GM23338 (cell line): ENCODE results near the gene APOA1. TPM values are rescaled to one million over a fixed set of nuclear protein-coding genes. Genes with fewer than 3 reads are reported as not detected.

Experiments
- ATAC-seq: fragments of 200-7000 bp; cut with Tn5 transposase; 3 replicates; pipeline ENCODE4 v1.9.1; 2020
- DNase-seq: peaks from one replicate; pipeline ENCODE4 v3.0.0-alpha.2; 2015; ENCODE audit warnings: low spot score
- H2AFZ ChIP-seq: fragments of 200-600 bp; sonication (generic); 2 replicates; pipeline ENCODE4 v1.8.0; 2016; ENCODE audit warnings: antibody characterized with exemption, mild to moderate bottlenecking, moderate library complexity
- H3F3A ChIP-seq: fragments of 200-600 bp; sonication (generic); replicated peaks from 2 replicates; pipeline ENCODE4 v1.8.0; 2017; ENCODE audit warnings: antibody characterized with exemption, mixed run types, low read depth
- H3K27ac ChIP-seq: fragments of 200-600 bp; sonication (generic); 2 replicates; pipeline ENCODE4 v1.6.1; 2016; ENCODE audit warnings: low read depth
- H3K27me3 ChIP-seq: fragments of 200-600 bp; sonication (generic); 2 replicates; pipeline ENCODE4 v1.8.0; 2016; ENCODE audit warnings: mild to moderate bottlenecking, mixed run types, moderate library complexity; ENCODE audit not compliant: insufficient read depth
- H3K36me3 ChIP-seq: fragments of 200-600 bp; sonication (generic); 2 replicates; pipeline ENCODE4 v1.8.0; 2016; ENCODE audit warnings: mild to moderate bottlenecking; ENCODE audit not compliant: insufficient read depth
- H3K4me1 ChIP-seq: fragments of 200-600 bp; sonication (generic); 2 replicates; pipeline ENCODE4 v1.8.0; 2016; ENCODE audit warnings: mild to moderate bottlenecking, moderate library complexity; ENCODE audit not compliant: insufficient read depth
- H3K4me2 ChIP-seq: fragments of 200-600 bp; sonication (generic); 2 replicates; pipeline ENCODE4 v1.7.1; 2017; ENCODE audit warnings: mixed run types
- H3K4me3 ChIP-seq: fragments of 200-600 bp; sonication (generic); 2 replicates; pipeline ENCODE4 v1.6.1; 2016; ENCODE audit warnings: mixed run types
- H3K79me2 ChIP-seq: fragments of 200-600 bp; sonication (generic); replicated peaks from 2 replicates; pipeline ENCODE4 v1.8.0; 2017; ENCODE audit warnings: mild to moderate bottlenecking; ENCODE audit not compliant: insufficient read depth
- H3K9me2 ChIP-seq: fragments of 200-600 bp; sonication (generic); 2 replicates; pipeline ENCODE4 v1.8.0; 2017; ENCODE audit not compliant: insufficient read depth
- H4K20me1 ChIP-seq: fragments of 200-600 bp; sonication (generic); replicated peaks from 2 replicates; pipeline ENCODE4 v1.8.0; 2017; ENCODE audit warnings: mild to moderate bottlenecking; ENCODE audit not compliant: insufficient read depth
- H3K27ac Mint-ChIP-seq: 2 replicates; pipeline ENCODE4 v1.8.0; 2020; ENCODE audit warnings: inconsistent platforms, mild to moderate bottlenecking, moderate library complexity, mixed read lengths
- H3K27me3 Mint-ChIP-seq: 3 replicates; pipeline ENCODE4 v1.8.0; 2022; ENCODE audit warnings: low read depth, mild to moderate bottlenecking, moderate library complexity, mixed read lengths, inconsistent platforms; ENCODE audit not compliant: insufficient read depth, poor library complexity
- H3K36me3 Mint-ChIP-seq: 3 replicates; pipeline ENCODE4 v1.8.0; 2021; ENCODE audit warnings: low read depth, mild to moderate bottlenecking, inconsistent platforms, moderate library complexity, mixed read lengths
- H3K4me1 Mint-ChIP-seq: 3 replicates; pipeline ENCODE4 v1.8.0; 2020; ENCODE audit warnings: mild to moderate bottlenecking, inconsistent platforms, mixed read lengths
- H3K4me3 Mint-ChIP-seq: 3 replicates; pipeline ENCODE4 v1.8.0; 2021; ENCODE audit warnings: moderate library complexity, mild to moderate bottlenecking, inconsistent platforms, mixed read lengths
- H3K9me3 Mint-ChIP-seq: 3 replicates; pipeline ENCODE4 v1.8.0; 2020; ENCODE audit warnings: moderate library complexity, mild to moderate bottlenecking, inconsistent platforms, mixed read lengths
- CREB1 ChIP-seq: fragments of 250-450 bp; sonication (Bioruptor Pico); IDR thresholded peaks from 2 replicates; pipeline ENCODE4 v1.5.0; 2020; ENCODE audit warnings: low read depth, mild to moderate bottlenecking, moderate library complexity
- EZH2 ChIP-seq: fragments of 200-600 bp; sonication (generic); IDR thresholded peaks from one replicate; pipeline ENCODE4 v1.8.0; 2017; ENCODE audit warnings: antibody characterized with exemption, mild to moderate bottlenecking, low read depth; ENCODE audit not compliant: unreplicated experiment
- POLR2AphosphoS5 ChIP-seq: IDR thresholded peaks from 2 replicates; pipeline ENCODE4 v1.6.1; 2016; ENCODE audit warnings: antibody characterized with exemption, low read depth
- REST ChIP-seq: IDR thresholded peaks from one replicate; pipeline ENCODE4 v1.6.1; 2018; ENCODE audit warnings: antibody characterized with exemption; ENCODE audit not compliant: unreplicated experiment
- ZNF114 ChIP-seq: fragments of 250-450 bp; sonication (Bioruptor Pico); IDR thresholded peaks from 2 replicates; pipeline ENCODE4 v1.5.0; 2020; ENCODE audit warnings: mild to moderate bottlenecking, moderate library complexity
- polyA plus RNA-seq: library from polyadenylated mRNA; unstranded; fragments of >200 nt; fragmentation: Nextera tagmentation; extraction: Ambion mirVana; gene quantifications from 2 replicates; pipeline ENCODE4 v1.2.1, GENCODE V29; 2016
- total RNA-seq: library from RNA; depleted of rRNA; stranded (reverse); fragments of >200 nt; shearing (Covaris generic); gene quantifications from 2 replicates; pipeline ENCODE4 v1.2.3, GENCODE V29; 2014
- TF ChIP-seq, protein P1 (sequence below): fragments of 250-450 bp; sonication (Bioruptor Pico); IDR thresholded peaks from 2 replicates; pipeline ENCODE4 v1.5.0; 2020; ENCODE audit warnings: mild to moderate bottlenecking, moderate library complexity

The APOA1 gene
- total and polyA plus RNA-seq, 2 experiments from 2014 or later = 0.60 TPM; not detected in 1

DNA sequence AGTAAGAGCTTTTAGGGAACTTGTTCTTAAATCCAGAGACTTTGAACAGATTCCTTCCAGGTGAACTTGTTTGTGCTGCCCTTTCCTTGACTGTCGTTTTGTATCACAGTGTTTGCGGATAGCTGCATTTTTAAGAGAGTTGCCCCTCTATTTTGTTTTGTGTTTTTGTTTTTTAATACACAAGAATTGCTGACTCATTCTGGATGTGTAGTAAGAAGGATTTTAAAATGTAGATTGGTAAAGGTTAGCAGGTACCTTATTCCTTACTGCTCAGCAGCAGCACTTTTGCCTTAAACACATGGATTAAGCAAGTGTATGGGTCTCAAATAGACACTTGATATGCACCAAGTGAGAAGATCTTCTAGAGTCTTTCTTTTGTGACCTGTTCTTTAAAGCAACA is 36.8 kb downstream of the APOA1 start:
- no peaks in the 10 kb centered on the region for H3K79me2 ChIP-seq
- no peak overlapping the region for H3K27ac ChIP-seq
- no peaks in the 10 kb centered on the region for H3K27me3 ChIP-seq
- no peaks in the 10 kb centered on the region for H4K20me1 ChIP-seq
- H2AFZ ChIP-seq = peak overlapping the region; percentile 75; the same call in 1 of the 2 replicates
- Mint-ChIP-seq H3K27ac (no peak overlapping the region; the same call in 1 of the 2 replicates), H3K36me3 (no peaks in the 10 kb centered on the region), H3K4me1 (no peaks in the 10 kb centered on the region), H3K27me3 (no peaks in the 10 kb centered on the region), H3K9me3 (no peaks in the 10 kb centered on the region), H3K4me3 (no peak overlapping the region)
- H3K36me3 ChIP-seq = no peaks in the 10 kb centered on the region
- H3K4me3 ChIP-seq = no peak overlapping the region
- DNase-seq = no peak
- H3K4me1 ChIP-seq = no peaks in the 10 kb centered on the region
- peaks cover 6% of the 10 kb centered on the region; the same call in 1 of the 2 replicates for H3K9me2 ChIP-seq
- no peak overlapping the region for H3K4me2 ChIP-seq
- ATAC-seq = no peak
- TF ChIP-seq, protein P1, sequence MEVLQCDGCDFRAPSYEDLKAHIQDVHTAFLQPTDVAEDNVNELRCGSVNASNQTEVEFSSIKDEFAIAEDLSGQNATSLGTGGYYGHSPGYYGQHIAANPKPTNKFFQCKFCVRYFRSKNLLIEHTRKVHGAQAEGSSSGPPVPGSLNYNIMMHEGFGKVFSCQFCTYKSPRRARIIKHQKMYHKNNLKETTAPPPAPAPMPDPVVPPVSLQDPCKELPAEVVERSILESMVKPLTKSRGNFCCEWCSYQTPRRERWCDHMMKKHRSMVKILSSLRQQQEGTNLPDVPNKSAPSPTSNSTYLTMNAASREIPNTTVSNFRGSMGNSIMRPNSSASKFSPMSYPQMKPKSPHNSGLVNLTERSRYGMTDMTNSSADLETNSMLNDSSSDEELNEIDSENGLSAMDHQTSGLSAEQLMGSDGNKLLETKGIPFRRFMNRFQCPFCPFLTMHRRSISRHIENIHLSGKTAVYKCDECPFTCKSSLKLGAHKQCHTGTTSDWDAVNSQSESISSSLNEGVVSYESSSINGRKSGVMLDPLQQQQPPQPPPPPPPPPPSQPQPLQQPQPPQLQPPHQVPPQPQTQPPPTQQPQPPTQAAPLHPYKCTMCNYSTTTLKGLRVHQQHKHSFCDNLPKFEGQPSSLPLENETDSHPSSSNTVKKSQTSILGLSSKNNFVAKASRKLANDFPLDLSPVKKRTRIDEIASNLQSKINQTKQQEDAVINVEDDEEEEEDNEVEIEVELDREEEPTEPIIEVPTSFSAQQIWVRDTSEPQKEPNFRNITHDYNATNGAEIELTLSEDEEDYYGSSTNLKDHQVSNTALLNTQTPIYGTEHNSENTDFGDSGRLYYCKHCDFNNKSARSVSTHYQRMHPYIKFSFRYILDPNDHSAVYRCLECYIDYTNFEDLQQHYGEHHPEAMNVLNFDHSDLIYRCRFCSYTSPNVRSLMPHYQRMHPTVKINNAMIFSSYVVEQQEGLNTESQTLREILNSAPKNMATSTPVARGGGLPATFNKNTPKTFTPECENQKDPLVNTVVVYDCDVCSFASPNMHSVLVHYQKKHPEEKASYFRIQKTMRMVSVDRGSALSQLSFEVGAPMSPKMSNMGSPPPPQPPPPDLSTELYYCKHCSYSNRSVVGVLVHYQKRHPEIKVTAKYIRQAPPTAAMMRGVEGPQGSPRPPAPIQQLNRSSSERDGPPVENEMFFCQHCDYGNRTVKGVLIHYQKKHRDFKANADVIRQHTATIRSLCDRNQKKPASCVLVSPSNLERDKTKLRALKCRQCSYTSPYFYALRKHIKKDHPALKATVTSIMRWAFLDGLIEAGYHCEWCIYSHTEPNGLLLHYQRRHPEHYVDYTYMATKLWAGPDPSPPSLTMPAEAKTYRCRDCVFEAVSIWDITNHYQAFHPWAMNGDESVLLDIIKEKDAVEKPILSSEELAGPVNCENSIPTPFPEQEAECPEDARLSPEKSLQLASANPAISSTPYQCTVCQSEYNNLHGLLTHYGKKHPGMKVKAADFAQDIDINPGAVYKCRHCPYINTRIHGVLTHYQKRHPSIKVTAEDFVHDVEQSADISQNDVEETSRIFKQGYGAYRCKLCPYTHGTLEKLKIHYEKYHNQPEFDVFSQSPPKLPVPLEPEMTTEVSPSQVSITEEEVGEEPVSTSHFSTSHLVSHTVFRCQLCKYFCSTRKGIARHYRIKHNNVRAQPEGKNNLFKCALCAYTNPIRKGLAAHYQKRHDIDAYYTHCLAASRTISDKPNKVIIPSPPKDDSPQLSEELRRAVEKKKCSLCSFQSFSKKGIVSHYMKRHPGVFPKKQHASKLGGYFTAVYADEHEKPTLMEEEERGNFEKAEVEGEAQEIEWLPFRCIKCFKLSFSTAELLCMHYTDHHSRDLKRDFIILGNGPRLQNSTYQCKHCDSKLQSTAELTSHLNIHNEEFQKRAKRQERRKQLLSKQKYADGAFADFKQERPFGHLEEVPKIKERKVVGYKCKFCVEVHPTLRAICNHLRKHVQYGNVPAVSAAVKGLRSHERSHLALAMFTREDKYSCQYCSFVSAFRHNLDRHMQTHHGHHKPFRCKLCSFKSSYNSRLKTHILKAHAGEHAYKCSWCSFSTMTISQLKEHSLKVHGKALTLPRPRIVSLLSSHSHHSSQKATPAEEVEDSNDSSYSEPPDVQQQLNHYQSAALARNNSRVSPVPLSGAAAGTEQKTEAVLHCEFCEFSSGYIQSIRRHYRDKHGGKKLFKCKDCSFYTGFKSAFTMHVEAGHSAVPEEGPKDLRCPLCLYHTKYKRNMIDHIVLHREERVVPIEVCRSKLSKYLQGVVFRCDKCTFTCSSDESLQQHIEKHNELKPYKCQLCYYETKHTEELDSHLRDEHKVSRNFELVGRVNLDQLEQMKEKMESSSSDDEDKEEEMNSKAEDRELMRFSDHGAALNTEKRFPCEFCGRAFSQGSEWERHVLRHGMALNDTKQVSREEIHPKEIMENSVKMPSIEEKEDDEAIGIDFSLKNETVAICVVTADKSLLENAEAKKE (CRISPR knock-in tag) = no peak
- TF ChIP-seq EZH2 = no peak
- no peak for TF ChIP-seq CREB1 (CRISPR knock-in tag)
- H3F3A ChIP-seq = no peaks in the 10 kb centered on the region

GRCh38 chr11:116798368-116798767 is 39.1 kb downstream of the APOA1 start:
- Histone ChIP-seq H3K27me3 (no peaks in the 10 kb centered on the region), H3K4me2 (no peak overlapping the region), H3K79me2 (no peaks in the 10 kb centered on the region), H4K20me1 (no peaks in the 10 kb centered on the region), H3K9me2 (peaks cover 6% of the 10 kb centered on the region; the same call in 1 of the 2 replicates), H3K36me3 (no peaks in the 10 kb centered on the region), H3K4me3 (no peak overlapping the region), H2AFZ (no peak overlapping the region), H3F3A (no peaks in the 10 kb centered on the region), H3K27ac (no peak overlapping the region), H3K4me1 (no peaks in the 10 kb centered on the region)
- Mint-ChIP-seq H3K36me3 (no peaks in the 10 kb centered on the region), H3K27me3 (no peaks in the 10 kb centered on the region), H3K9me3 (no peaks in the 10 kb centered on the region), H3K4me1 (no peaks in the 10 kb centered on the region), H3K4me3 (no peak overlapping the region), H3K27ac (no peak overlapping the region)
- ATAC-seq (no peak), DNase-seq (no peak)
- TF ChIP-seq POLR2AphosphoS5 (no peak), ZNF114 (CRISPR knock-in tag) (no peak), REST (no peak)
